ENCODE data around the gene GPR31.
"Not testable (repeated sequence)": the region's sequence is repeated elsewhere in the genome, so short reads cannot be mapped to it uniquely, and the experiment has no call there.

DNA sequence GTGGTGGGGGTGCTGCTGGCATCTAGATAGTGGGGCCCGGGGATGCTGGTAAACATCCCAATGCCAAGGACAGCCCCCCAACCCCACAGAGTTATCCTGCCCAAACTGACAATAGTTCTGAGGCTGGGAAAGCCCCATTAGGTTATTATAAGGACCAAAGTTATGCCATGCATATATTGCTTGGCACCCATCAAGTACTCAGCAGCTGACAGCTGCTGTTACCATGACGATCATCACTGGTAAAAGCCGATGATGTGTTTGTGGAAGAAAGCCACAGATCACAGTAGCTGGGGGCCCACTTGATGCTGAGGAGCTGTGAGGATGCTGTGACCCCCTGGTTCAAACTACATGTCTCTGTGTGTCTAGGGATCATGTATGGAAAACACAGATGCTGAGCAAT is 27.3 kb upstream of the GPR31 start:
- TF ChIP-seq POLR2AphosphoS5 (IDR thresholded peaks at IDR 0.05), result not testable (repeated sequence)
- TF ChIP-seq, protein P1, sequence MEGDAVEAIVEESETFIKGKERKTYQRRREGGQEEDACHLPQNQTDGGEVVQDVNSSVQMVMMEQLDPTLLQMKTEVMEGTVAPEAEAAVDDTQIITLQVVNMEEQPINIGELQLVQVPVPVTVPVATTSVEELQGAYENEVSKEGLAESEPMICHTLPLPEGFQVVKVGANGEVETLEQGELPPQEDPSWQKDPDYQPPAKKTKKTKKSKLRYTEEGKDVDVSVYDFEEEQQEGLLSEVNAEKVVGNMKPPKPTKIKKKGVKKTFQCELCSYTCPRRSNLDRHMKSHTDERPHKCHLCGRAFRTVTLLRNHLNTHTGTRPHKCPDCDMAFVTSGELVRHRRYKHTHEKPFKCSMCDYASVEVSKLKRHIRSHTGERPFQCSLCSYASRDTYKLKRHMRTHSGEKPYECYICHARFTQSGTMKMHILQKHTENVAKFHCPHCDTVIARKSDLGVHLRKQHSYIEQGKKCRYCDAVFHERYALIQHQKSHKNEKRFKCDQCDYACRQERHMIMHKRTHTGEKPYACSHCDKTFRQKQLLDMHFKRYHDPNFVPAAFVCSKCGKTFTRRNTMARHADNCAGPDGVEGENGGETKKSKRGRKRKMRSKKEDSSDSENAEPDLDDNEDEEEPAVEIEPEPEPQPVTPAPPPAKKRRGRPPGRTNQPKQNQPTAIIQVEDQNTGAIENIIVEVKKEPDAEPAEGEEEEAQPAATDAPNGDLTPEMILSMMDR (IDR thresholded peaks at IDR 0.05), result not testable (repeated sequence)

All from suprapubic skin (tissue), 3 donors.